ENCODE data around the gene RAB3A. TPM values are rescaled to one million over a fixed set of nuclear protein-coding genes. Genes with fewer than 3 reads are reported as not detected.
A peak's percentile ranks its signal among the peaks of the same experiment; 100 is the strongest.

The RAB3A gene
- total and polyA plus RNA-seq, 2 donors (not counting 3 experiments of a cell fraction or from before 2014, with no cell fraction given) = 0.88 to 0.90 TPM

DNA sequence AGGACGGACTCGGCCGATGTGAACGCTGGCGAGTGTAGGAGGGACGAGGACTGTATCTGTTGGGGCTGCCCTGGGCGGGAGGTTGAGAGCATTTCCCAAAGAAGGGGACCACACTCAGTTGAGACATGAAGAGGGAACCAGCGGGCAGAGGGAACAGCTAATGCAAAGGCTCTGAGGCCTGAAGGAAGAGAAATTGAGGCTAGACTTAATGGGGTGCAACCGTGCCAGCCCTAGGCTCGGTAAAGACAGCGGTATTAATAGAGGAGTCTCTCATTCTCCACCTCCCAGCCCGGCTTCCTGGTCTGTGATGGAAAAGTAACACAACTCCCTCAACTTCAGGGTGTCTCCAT, 9.7 kb downstream of the RAB3A start:
- intact Hi-C loops (cut with micrococcal nuclease) = no loop called here
- CTCF ChIA-PET = interaction anchor here (0.8 to 2.1 kb wide), 6 partner anchors 11 to 134 kb away, joined by 3 to 7 read pairs (median 4); no protein-coding TSS in a partner anchor
- no peak overlapping the region for H3K27ac ChIP-seq (ENCODE audit: insufficient read depth, low read depth, low read length)
- dilution Hi-C loops (cut with MboI; ENCODE audit: extremely low pct_ligation_motif_present, low sequenced_read_pairs) = no loop called here
- H3K4me2 ChIP-seq (ENCODE audit: insufficient read depth, low read length) = peak overlapping the region; percentile 75
- peaks cover 14% of the 10 kb centered on the region for H3K4me1 ChIP-seq (ENCODE audit: control insufficient read depth, extremely low read depth, insufficient read depth, low read length)
- H3K4me3 ChIP-seq (replicated peaks in 1 of 3; ENCODE audit: insufficient read depth in 1 of 3, low read depth in 1 of 3, low read length in 3 of 3) = peak overlapping the region in 1 of 3 experiments; percentile 65
- POLR2A ChIA-PET = no interaction called here
- FAIRE-seq = no peak
- no peaks in the 10 kb centered on the region for H3K9me3 ChIP-seq (replicated peaks; ENCODE audit: control insufficient read depth, insufficient read depth, low read length)
- no TSS peak for BruUV-seq (replicated peaks)
- H3K27me3 ChIP-seq (ENCODE audit: control insufficient read depth in 2 of 2, insufficient read depth in 2 of 2, low read length in 2 of 2) = no peaks in the 10 kb centered on the region
- no peak for DNase-seq (ENCODE audit: low read depth, low spot score)
- no peak overlapping the region for H3K9ac ChIP-seq (replicated peaks; ENCODE audit: extremely low read depth, insufficient read depth, low read length)
- no peak for TF ChIP-seq POLR2AphosphoS5 (IDR thresholded peaks at IDR 0.05; ENCODE audit: insufficient read depth, low read depth, low read length)
- TF ChIP-seq, protein P1, sequence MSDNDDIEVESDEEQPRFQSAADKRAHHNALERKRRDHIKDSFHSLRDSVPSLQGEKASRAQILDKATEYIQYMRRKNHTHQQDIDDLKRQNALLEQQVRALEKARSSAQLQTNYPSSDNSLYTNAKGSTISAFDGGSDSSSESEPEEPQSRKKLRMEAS (IDR thresholded peaks at IDR 0.05; ENCODE audit: insufficient read depth, insufficient read length) = no peak
- TF ChIP-seq, protein P2, sequence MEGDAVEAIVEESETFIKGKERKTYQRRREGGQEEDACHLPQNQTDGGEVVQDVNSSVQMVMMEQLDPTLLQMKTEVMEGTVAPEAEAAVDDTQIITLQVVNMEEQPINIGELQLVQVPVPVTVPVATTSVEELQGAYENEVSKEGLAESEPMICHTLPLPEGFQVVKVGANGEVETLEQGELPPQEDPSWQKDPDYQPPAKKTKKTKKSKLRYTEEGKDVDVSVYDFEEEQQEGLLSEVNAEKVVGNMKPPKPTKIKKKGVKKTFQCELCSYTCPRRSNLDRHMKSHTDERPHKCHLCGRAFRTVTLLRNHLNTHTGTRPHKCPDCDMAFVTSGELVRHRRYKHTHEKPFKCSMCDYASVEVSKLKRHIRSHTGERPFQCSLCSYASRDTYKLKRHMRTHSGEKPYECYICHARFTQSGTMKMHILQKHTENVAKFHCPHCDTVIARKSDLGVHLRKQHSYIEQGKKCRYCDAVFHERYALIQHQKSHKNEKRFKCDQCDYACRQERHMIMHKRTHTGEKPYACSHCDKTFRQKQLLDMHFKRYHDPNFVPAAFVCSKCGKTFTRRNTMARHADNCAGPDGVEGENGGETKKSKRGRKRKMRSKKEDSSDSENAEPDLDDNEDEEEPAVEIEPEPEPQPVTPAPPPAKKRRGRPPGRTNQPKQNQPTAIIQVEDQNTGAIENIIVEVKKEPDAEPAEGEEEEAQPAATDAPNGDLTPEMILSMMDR (IDR thresholded peaks at IDR 0.05; ENCODE audit: extremely low read depth in 1 of 2, insufficient read depth in 1 of 2, low read depth in 1 of 2, low read length in 2 of 2) = no peak
- no peak for TF ChIP-seq JUN (IDR thresholded peaks at IDR 0.05; ENCODE audit: borderline replicate concordance, insufficient read depth, insufficient read length, low read depth)
- TF ChIP-seq EZH2 (IDR thresholded peaks at IDR 0.05; ENCODE audit: borderline replicate concordance, low read depth, low read length, severe bottlenecking) = no peak
- TF ChIP-seq GATA2 (IDR thresholded peaks at IDR 0.05; ENCODE audit: insufficient read depth, insufficient read length, low read depth, low read length) = no peak
- TF ChIP-seq POLR2A (IDR thresholded peaks at IDR 0.05; ENCODE audit: low read depth, low read length) = no peak
- TF ChIP-seq FOS (IDR thresholded peaks at IDR 0.05; ENCODE audit: borderline replicate concordance, insufficient read depth, low read length) = no peak
- TF ChIP-seq MYC (IDR thresholded peaks at IDR 0.05; ENCODE audit: low read depth, low read length) = no peak
- H3K79me2 ChIP-seq (ENCODE audit: control insufficient read depth, insufficient read depth, low read length) = no peaks in the 10 kb centered on the region
- no peaks in the 10 kb centered on the region for H3K9me1 ChIP-seq (replicated peaks; ENCODE audit: control insufficient read depth, extremely low read depth, insufficient read depth, low read length)
- no peak overlapping the region for H2AFZ ChIP-seq (ENCODE audit: low read depth, low read length)
- H3K36me3 ChIP-seq (ENCODE audit: control insufficient read depth in 2 of 2, extremely low read depth in 1 of 2, insufficient read depth in 2 of 2, low read length in 2 of 2) = peaks cover 0 to 6% of the 10 kb centered on the region in 2 experiments
- H4K20me1 ChIP-seq (replicated peaks; ENCODE audit: control insufficient read depth, extremely low read depth, insufficient read depth, low read length) = no peaks in the 10 kb centered on the region
